PC-9 (cell line): Measurements from ENCODE around the gene ZNF616. TPM values are rescaled to one million over a fixed set of nuclear protein-coding genes. Genes with fewer than 3 reads are reported as not detected.

Experiments used
- BruUV-seq: library from RNA; stranded (reverse); fragments of 400-500 nt; replicated peaks from 2 replicates; lab custom pipeline; 2021; lab: Mats Ljungman, UMichigan
- CTCF ChIA-PET: fragments of 300-600 bp; sonication (Branson Sonifier 250); formaldehyde crosslinking; loops from one replicate; lab custom pipeline; 2022; ENCODE audit warnings: antibody characterized with exemption; lab: Charles Lee
- POLR2A ChIA-PET: fragments of 300-600 bp; sonication (Branson Sonifier 250); formaldehyde crosslinking; loops from one replicate; lab custom pipeline; 2022; ENCODE audit warnings: antibody characterized with exemption; ENCODE audit not compliant: unreplicated experiment; lab: Charles Lee
- DNase-seq, 2 experiments: peaks; one replicate each; pipeline versions ENCODE4 v3.0.0 to v3.0.0-alpha.2; 2015 to 2022; ENCODE audit warnings: mixed read lengths in 1 of 2
- H2AFZ ChIP-seq: fragments of 200-600 bp; sonication (generic); 2 replicates; pipeline ENCODE4 v1.8.1; 2017; ENCODE audit warnings: antibody characterized with exemption
- H3F3A ChIP-seq: fragments of 200-600 bp; sonication (generic); 2 replicates; pipeline ENCODE4 v1.8.1; 2017; ENCODE audit warnings: antibody characterized with exemption, mild to moderate bottlenecking, low read depth; ENCODE audit not compliant: insufficient read depth
- H3K27ac ChIP-seq: fragments of 200-600 bp; sonication (generic); 2 replicates; pipeline ENCODE4 v1.6.1; 2016; ENCODE audit warnings: mixed run types
- H3K27me3 ChIP-seq: fragments of 200-600 bp; sonication (generic); 2 replicates; pipeline ENCODE4 v1.6.1; 2016; ENCODE audit warnings: low read depth, mixed run types; ENCODE audit not compliant: insufficient read depth
- H3K36me3 ChIP-seq: fragments of 200-600 bp; sonication (generic); 2 replicates; pipeline ENCODE4 v1.6.1; 2016; ENCODE audit warnings: low read depth, mixed run types
- H3K4me1 ChIP-seq: fragments of 200-600 bp; sonication (generic); replicated peaks from 2 replicates; pipeline ENCODE4 v1.6.1; 2016; ENCODE audit warnings: mixed run types; ENCODE audit not compliant: insufficient read depth
- H3K4me2 ChIP-seq: fragments of 200-600 bp; sonication (generic); 2 replicates; pipeline ENCODE4 v1.6.1; 2017; ENCODE audit warnings: mixed run types
- H3K4me3 ChIP-seq: fragments of 200-600 bp; sonication (generic); 2 replicates; pipeline ENCODE4 v1.6.1; 2016; ENCODE audit warnings: mixed run types
- H3K79me2 ChIP-seq: fragments of 200-600 bp; sonication (generic); 2 replicates; pipeline ENCODE4 v1.6.1; 2017; ENCODE audit warnings: low read depth, mixed run types
- H3K9me2 ChIP-seq: fragments of 200-600 bp; sonication (generic); 2 replicates; pipeline ENCODE4 v1.8.1; 2017; ENCODE audit warnings: mild to moderate bottlenecking; ENCODE audit not compliant: insufficient read depth
- H3K9me3 ChIP-seq: fragments of 200-600 bp; sonication (generic); 2 replicates; pipeline ENCODE4 v1.8.1; 2016; ENCODE audit warnings: low read depth; ENCODE audit not compliant: insufficient read depth
- H4K20me1 ChIP-seq: fragments of 200-600 bp; sonication (generic); 2 replicates; pipeline ENCODE4 v1.8.1; 2017; ENCODE audit not compliant: insufficient read depth
- EZH2 ChIP-seq: fragments of 200-600 bp; sonication (generic); IDR thresholded peaks from 2 replicates; pipeline ENCODE4 v1.8.0; 2017; ENCODE audit warnings: antibody characterized with exemption, low read depth
- intact Hi-C: fragments of 100-400 bp; cut with micrococcal nuclease; formaldehyde crosslinking; loops from one replicate; pipeline ENCODE4 v1.10.0; 2022; ENCODE audit not compliant: unreplicated experiment
- total RNA-seq: library from RNA; stranded (reverse); gene quantifications from 2 replicates; pipeline ENCODE4 v1.2.3, GENCODE V29; 2021
- TF ChIP-seq, protein P1 (sequence below): fragments of 200-600 bp; sonication (generic); conservative IDR thresholded peaks from 2 replicates; pipeline ENCODE4 v1.6.1; 2017; ENCODE audit warnings: mixed run types, antibody characterized with exemption, mild to moderate bottlenecking, moderate library complexity

Gene ZNF616
- total RNA-seq, 1 experiment from 2014 or later: 12.6 TPM

DNA sequence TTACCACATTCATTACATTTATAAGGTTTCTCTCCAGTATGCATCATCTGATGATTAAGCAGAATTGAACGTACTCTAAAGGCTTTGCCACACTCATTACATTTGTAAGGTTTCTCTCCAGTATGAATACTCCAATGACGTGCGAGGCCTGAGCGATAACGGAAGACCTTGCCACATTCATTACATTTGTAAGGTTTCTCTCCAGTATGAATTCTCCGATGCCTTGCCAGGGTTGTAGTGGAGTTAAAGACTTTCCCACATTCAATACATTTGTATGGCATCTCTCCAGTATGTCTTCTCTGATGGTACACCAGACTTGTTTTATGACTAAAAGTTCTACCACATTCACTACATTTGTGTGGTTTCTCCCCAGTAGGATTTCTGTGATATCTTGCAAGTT lies 74.3 kb downstream of the ZNF616 start:
- Histone ChIP-seq H4K20me1 (no peaks in the 10 kb centered on the region), H2AFZ (no peak overlapping the region), H3K4me3 (0 out of 2 replicates have a peak overlapping the region, but pooled peaks have one; percentile 17), H3K36me3 (peaks cover 64% of the 10 kb centered on the region), H3K9me3 (peaks cover 94% of the 10 kb centered on the region), H3K4me1 (no peaks in the 10 kb centered on the region), H3K27me3 (no peaks in the 10 kb centered on the region), H3K9me2 (no peaks in the 10 kb centered on the region), H3K27ac (no peak overlapping the region), H3F3A (peaks cover 12% of the 10 kb centered on the region; the same call in 1 of the 2 replicates), H3K4me2 (no peak overlapping the region), H3K79me2 (no peaks in the 10 kb centered on the region)
- TF ChIP-seq EZH2: no peak
- TF ChIP-seq, protein P1, sequence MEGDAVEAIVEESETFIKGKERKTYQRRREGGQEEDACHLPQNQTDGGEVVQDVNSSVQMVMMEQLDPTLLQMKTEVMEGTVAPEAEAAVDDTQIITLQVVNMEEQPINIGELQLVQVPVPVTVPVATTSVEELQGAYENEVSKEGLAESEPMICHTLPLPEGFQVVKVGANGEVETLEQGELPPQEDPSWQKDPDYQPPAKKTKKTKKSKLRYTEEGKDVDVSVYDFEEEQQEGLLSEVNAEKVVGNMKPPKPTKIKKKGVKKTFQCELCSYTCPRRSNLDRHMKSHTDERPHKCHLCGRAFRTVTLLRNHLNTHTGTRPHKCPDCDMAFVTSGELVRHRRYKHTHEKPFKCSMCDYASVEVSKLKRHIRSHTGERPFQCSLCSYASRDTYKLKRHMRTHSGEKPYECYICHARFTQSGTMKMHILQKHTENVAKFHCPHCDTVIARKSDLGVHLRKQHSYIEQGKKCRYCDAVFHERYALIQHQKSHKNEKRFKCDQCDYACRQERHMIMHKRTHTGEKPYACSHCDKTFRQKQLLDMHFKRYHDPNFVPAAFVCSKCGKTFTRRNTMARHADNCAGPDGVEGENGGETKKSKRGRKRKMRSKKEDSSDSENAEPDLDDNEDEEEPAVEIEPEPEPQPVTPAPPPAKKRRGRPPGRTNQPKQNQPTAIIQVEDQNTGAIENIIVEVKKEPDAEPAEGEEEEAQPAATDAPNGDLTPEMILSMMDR: no peak
- intact Hi-C loops: no loop called here
- CTCF ChIA-PET: no interaction called here
- DNase-seq: no peak
- POLR2A ChIA-PET: no interaction called here
- no TSS peak for BruUV-seq

Other genes with a start within 250 kb of the ZNF616 start
- gene ZNF649, start 234.9 kb downstream of the ZNF616 start, total RNA-seq: 8.8 and 9.6 TPM in 2 replicates
- gene ZNF613, start 212.5 kb downstream of the ZNF616 start, total RNA-seq: 4.8 and 5.6 TPM in 2 replicates
- 12.0 and 12.4 TPM in 2 replicates for gene ZNF350, start 153.1 kb downstream of the ZNF616 start, total RNA-seq
- 5.3 and 8.5 TPM in 2 replicates for gene ZNF615, start 131.7 kb downstream of the ZNF616 start, total RNA-seq
- gene ZNF614, start 111.6 kb downstream of the ZNF616 start, total RNA-seq: 8.6 and 9.9 TPM in 2 replicates
- 8.1 and 9.9 TPM in 2 replicates for gene ZNF432, start 91.1 kb downstream of the ZNF616 start, total RNA-seq
- gene ZNF841, start 44.2 kb downstream of the ZNF616 start, total RNA-seq: 20.4 and 24.9 TPM in 2 replicates
- gene ZNF836, start 31.7 kb upstream of the ZNF616 start, total RNA-seq: 12.2 and 14.3 TPM in 2 replicates
- gene PPP2R1A, start 50.1 kb upstream of the ZNF616 start, total RNA-seq: 316 and 324 TPM in 2 replicates
- gene ZNF766, start 129.6 kb upstream of the ZNF616 start, total RNA-seq: 18.3 and 18.8 TPM in 2 replicates
- gene ZNF480, start 157.2 kb upstream of the ZNF616 start, total RNA-seq: 8.7 and 10.2 TPM in 2 replicates
- gene ZNF610, start 196.3 kb upstream of the ZNF616 start, total RNA-seq: 1.8 and 2.6 TPM in 2 replicates
- 20.8 and 27.3 TPM in 2 replicates for gene ZNF880, start 230.0 kb upstream of the ZNF616 start, total RNA-seq